Thymus (tissue), 14 donors: ENCODE results near the gene ANAPC7. TPM values are rescaled to one million over a fixed set of nuclear protein-coding genes. Genes with fewer than 3 reads are reported as not detected.
"Not testable (repeated sequence)": the region's sequence is repeated elsewhere in the genome, so short reads cannot be mapped to it uniquely, and the experiment has no call there.

ENCODE experiments used
- DNase-seq, 9 donors: peaks; one replicate each; pipeline ENCODE4 v3.0.0-alpha.2; 2013; ENCODE audit warnings: low spot score in 9 of 9, low read depth in 6 of 9, missing footprints in 1 of 9
- H3K27ac ChIP-seq, 2 donors: one replicate each; pipeline ENCODE4 v1.5.1; 2013; ENCODE audit warnings: control low read depth in 1 of 2, low read depth in 1 of 2, low read length in 1 of 2, mild to moderate bottlenecking in 1 of 2, moderate library complexity in 1 of 2
- H3K27me3 ChIP-seq, 2 donors: one replicate each; pipeline ENCODE4 v1.5.1; 2013; ENCODE audit warnings: low read length in 1 of 2; ENCODE audit not compliant: control insufficient read depth in 2 of 2, insufficient read depth in 1 of 2
- H3K36me3 ChIP-seq, 2 donors: one replicate each; pipeline ENCODE4 v1.5.1; 2013; ENCODE audit warnings: low read length in 1 of 2, mild to moderate bottlenecking in 1 of 2, moderate library complexity in 1 of 2; ENCODE audit not compliant: control insufficient read depth in 2 of 2, insufficient read depth in 2 of 2
- H3K4me1 ChIP-seq, 2 donors: one replicate each; pipeline ENCODE4 v1.5.1; 2013; ENCODE audit warnings: low read length in 2 of 2; ENCODE audit not compliant: control insufficient read depth in 2 of 2, insufficient read depth in 2 of 2
- H3K4me3 ChIP-seq, 2 donors: one replicate each; pipeline ENCODE4 v1.5.1; 2013; ENCODE audit warnings: low read length in 2 of 2, control low read depth in 1 of 2, mild to moderate bottlenecking in 1 of 2
- H3K9me3 ChIP-seq, 2 donors: one replicate each; pipeline ENCODE4 v1.5.1; 2013; ENCODE audit warnings: low read length in 1 of 2, mild to moderate bottlenecking in 1 of 2; ENCODE audit not compliant: control insufficient read depth in 2 of 2, insufficient read depth in 1 of 2
- WGBS: extraction: QIAGEN DNeasy Blood & Tissue Kit; methylation state at CpG from one replicate; pipeline ENCODE4 v1.1.7; 2013; 5-methylcytosine and 5-hydroxymethylcytosine counted together
- long read RNA-seq, 10 donors: transcript quantifications; one replicate each; lab custom pipeline, GENCODE V29; 2026
- polyA plus RNA-seq: library from polyadenylated mRNA; stranded (reverse); fragments of 200-250 nt; gene quantifications from one replicate; pipeline ENCODE4 v1.2.3, GENCODE V29; 2013
- total RNA-seq: library from RNA; stranded (reverse); fragments of 120-200 nt; gene quantifications from one replicate; pipeline ENCODE4 v1.2.4, GENCODE V29; 2013
- donor health status: healthy.

ANAPC7 gene, protein sequence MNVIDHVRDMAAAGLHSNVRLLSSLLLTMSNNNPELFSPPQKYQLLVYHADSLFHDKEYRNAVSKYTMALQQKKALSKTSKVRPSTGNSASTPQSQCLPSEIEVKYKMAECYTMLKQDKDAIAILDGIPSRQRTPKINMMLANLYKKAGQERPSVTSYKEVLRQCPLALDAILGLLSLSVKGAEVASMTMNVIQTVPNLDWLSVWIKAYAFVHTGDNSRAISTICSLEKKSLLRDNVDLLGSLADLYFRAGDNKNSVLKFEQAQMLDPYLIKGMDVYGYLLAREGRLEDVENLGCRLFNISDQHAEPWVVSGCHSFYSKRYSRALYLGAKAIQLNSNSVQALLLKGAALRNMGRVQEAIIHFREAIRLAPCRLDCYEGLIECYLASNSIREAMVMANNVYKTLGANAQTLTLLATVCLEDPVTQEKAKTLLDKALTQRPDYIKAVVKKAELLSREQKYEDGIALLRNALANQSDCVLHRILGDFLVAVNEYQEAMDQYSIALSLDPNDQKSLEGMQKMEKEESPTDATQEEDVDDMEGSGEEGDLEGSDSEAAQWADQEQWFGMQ
- 43.2 TPM for total RNA-seq
- polyA plus RNA-seq: 66.6 TPM
- long read RNA-seq, donor 1: 0 reads
- long read RNA-seq, donor 2: 0 reads
- long read RNA-seq, donor 3, transcript ANAPC7-201 (10 exons, 2,200 nt): minor isoform, 5 of 26 reads
- long read RNA-seq, donor 3, transcript ANAPC7-203 (11 exons, 3,045 nt): major isoform, 11 of 26 reads
- long read RNA-seq, donor 3, partial matches to known transcripts: 9 of 26 reads
- long read RNA-seq, donor 3, other reads (novel, unspliced or antisense): 0 of 26 reads
- long read RNA-seq, donor 4, partial matches to known transcripts: 0 of 8 reads
- long read RNA-seq, donor 4, other reads (novel, unspliced or antisense): 0 of 8 reads
- long read RNA-seq, donor 5, transcript ANAPC7-203 (11 exons, 3,045 nt): major isoform, 14 of 20 reads
- long read RNA-seq, donor 5, partial matches to known transcripts: 0 of 20 reads
- long read RNA-seq, donor 5, other reads (novel, unspliced or antisense): 0 of 20 reads
- long read RNA-seq, donor 6, partial matches to known transcripts: 0 of 3 reads
- long read RNA-seq, donor 6, other reads (novel, unspliced or antisense): 0 of 3 reads
- long read RNA-seq, donor 7, partial matches to known transcripts: 0 of 7 reads
- long read RNA-seq, donor 7, other reads (novel, unspliced or antisense): 0 of 7 reads
- long read RNA-seq, donor 8, partial matches to known transcripts: 0 of 3 reads
- long read RNA-seq, donor 8, other reads (novel, unspliced or antisense): 0 of 3 reads
- long read RNA-seq, donor 9, transcript ANAPC7-203 (11 exons, 3,045 nt): major isoform, 8 of 12 reads
- long read RNA-seq, donor 9, partial matches to known transcripts: 0 of 12 reads
- long read RNA-seq, donor 9, other reads (novel, unspliced or antisense): 0 of 12 reads
- long read RNA-seq, donor 10, partial matches to known transcripts: 0 of 4 reads
- long read RNA-seq, donor 10, other reads (novel, unspliced or antisense): 0 of 4 reads

- H3K4me1 ChIP-seq: peaks cover 15 to 16% of the 10 kb centered on the region in 2 donors
- no peaks in the 10 kb centered on the region for H3K27me3 ChIP-seq
- H3K4me3 ChIP-seq: peak within 1 kb of the TSS; percentile 68 to 99
- no peaks in the 10 kb centered on the region for H3K9me3 ChIP-seq
- DNase-seq: peak; percentile 70 to 94 (median 82)
- peak within 1 kb of the TSS; percentile 95 to 96 for H3K27ac ChIP-seq
- H3K36me3 ChIP-seq: peaks cover 10 to 16% of the 10 kb centered on the region in 2 donors
- under 1% methylated on average over 62 of the region's 62 CpGs for WGBS
Observed at GRCh38 chr12:110403146-110403975, at the start of gene ANAPC7. TSS of gene ANAPC7 (minus strand) at chr12:110403708. CDS start at chr12:110403627, 81 bp downstream.

GRCh38 chr12:110451263-110451662 lies 47.8 kb upstream of the ANAPC7 start:
- 96% methylated on average over 1 of the region's 1 CpG for WGBS
- Histone ChIP-seq H3K27me3 (no peaks in the 10 kb centered on the region), H3K36me3 (peaks cover 7 to 28% of the 10 kb centered on the region in 2 donors), H3K4me3 (no peak overlapping the region), H3K4me1 (peaks cover 10 to 19% of the 10 kb centered on the region in 2 donors), H3K27ac (no peak overlapping the region), H3K9me3 (no peaks in the 10 kb centered on the region)
- no peak for DNase-seq

DNA sequence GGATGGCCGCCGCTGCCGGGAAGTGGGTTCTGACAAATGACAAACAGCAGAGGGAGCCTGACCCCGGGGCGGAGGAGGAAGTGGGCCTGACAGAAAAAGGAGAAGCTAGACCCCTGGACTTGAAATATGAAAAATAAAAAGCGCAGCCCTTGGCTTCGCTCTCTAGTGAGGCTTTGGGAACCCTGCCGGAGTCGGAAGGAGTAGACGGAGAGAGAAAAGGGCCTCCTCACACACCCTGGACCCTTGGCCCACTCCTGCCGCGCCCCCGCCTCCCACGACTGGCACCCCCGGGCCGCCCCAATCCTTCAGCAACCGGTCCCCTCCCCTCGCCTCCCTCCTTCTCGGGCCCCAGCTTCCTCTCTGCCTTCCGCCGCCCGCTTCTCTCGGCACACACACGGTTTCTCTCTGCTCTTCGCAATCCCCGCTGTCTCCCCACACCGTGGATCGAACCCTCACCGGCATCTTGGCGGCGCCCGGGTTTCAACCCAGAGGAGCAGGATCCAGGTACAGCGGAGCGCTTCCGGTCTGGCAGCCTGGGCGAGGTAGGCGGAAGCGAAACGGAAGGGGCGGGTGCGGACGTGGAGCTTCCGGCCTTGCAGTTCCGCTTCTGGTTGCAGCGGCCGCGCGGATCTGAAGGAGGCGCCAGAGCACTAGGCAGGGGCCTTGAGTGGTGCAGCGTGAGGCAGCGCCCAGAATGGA lies 46.4 kb upstream of the ANAPC7 start, which contains the start of gene ARPC3:
ARPC3 (minus strand) TSS at position 539 of the 699 bp plus-strand sequence; CDS start at position 462, 77 bp downstream.
- Histone ChIP-seq H3K36me3 (peaks cover 0 to 33% of the 10 kb centered on the region in 2 donors), H3K4me3 (peak within 1 kb of the TSS; percentile 86 to 95), H3K27me3 (no peaks in the 10 kb centered on the region), H3K9me3 (no peaks in the 10 kb centered on the region), H3K27ac (peak within 1 kb of the TSS; percentile 97 to 98), H3K4me1 (peaks cover 10 to 19% of the 10 kb centered on the region in 2 donors)
- peak; percentile 85 to 98 (median 93) for DNase-seq
- WGBS: under 1% methylated on average over 51 of the region's 51 CpGs

DNA sequence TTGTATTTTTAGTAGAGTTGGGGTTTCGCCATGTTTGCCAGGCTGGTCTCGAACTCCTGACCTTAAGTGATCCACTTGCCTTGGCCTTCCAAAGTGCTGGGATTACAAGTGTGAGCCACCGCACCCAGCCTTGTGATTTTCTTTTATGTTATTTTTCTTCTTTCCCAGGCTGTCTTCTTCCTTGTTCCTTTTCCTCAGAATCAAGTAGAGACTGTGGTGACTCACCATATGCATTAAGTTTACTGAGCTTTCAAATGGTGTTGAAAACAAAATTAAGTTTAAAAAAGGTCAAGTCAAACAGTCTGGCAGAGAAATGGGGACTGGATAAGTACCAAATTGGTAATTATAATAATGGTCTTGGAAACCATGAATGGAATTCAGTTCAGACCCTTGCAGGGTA lies 40.9 kb upstream of the ANAPC7 start:
- H3K4me1 ChIP-seq: peaks cover 10 to 14% of the 10 kb centered on the region in 2 donors
- no peak for DNase-seq
- H3K27ac ChIP-seq: no peak overlapping the region
- no peaks in the 10 kb centered on the region for H3K27me3 ChIP-seq
- peaks cover 29 to 57% of the 10 kb centered on the region in 2 donors for H3K36me3 ChIP-seq
- WGBS: 98% methylated on average over 3 of the region's 3 CpGs
- no peak overlapping the region for H3K4me3 ChIP-seq
- H3K9me3 ChIP-seq: no peaks in the 10 kb centered on the region

- peaks cover 36 to 55% of the 10 kb centered on the region in 2 donors for H3K36me3 ChIP-seq
- no peak overlapping the region for H3K4me3 ChIP-seq
- WGBS: 86% methylated on average over 2 of the region's 2 CpGs
Observed at GRCh38 chr12:110436231-110436630, 32.7 kb upstream of the ANAPC7 start.

GRCh38 chr12:110431957-110432587 lies 28.6 kb upstream of the ANAPC7 start:
- no peak for DNase-seq
- Histone ChIP-seq H3K4me3 (peak overlapping the region; percentile 46 to 55), H3K9me3 (no peaks in the 10 kb centered on the region), H3K27ac (no peak overlapping the region), H3K4me1 (peaks cover 0 to 2% of the 10 kb centered on the region in 2 donors), H3K36me3 (peaks cover 6 to 24% of the 10 kb centered on the region in 2 donors), H3K27me3 (no peaks in the 10 kb centered on the region)
- 90% methylated on average over 12 of the region's 12 CpGs for WGBS

More at GRCh38 chr12:110436231-110436630, 32.7 kb upstream of the ANAPC7 start:
- Histone ChIP-seq H3K9me3 (no peaks in the 10 kb centered on the region), H3K27me3 (no peaks in the 10 kb centered on the region), H3K4me1 (peaks cover 0 to 2% of the 10 kb centered on the region in 2 donors), H3K27ac (no peak overlapping the region)
- DNase-seq: no peak

DNA sequence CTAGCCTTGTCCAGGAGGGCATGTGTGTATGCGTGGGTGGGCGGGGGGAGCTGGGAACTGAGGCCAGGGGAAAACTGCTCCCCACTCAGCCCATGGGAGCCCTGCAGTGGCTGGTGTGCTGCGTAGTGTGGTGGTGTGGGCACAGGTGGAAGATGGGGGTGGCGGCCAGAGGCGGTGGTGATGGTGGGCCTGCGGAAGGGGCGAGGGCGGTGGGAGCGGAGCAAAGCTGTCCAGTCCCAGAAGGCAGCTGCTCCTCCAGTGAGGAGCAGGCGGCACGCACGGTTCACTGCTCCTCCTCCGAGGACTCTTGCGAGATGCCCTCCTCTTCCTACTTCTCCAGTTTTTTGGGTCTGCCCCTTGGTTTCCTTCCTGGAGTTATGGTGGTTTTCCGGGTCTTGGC lies 26.2 kb upstream of the ANAPC7 start:
- not testable (repeated sequence) for H3K27ac ChIP-seq, H3K9me3 ChIP-seq, DNase-seq, H3K4me1 ChIP-seq, H3K36me3 ChIP-seq, H3K4me3 ChIP-seq, H3K27me3 ChIP-seq
- 99% methylated on average over 15 of the region's 15 CpGs for WGBS
